H1 (cell line): Measurements from ENCODE around the gene UTP20.

Experiments used
- POLR2A ChIP-seq, 2 experiments: IDR thresholded peaks; 1 replicate in 1 of 2; 2 replicates in 1 of 2; pipeline ENCODE4 v1.6.1; 2011; ENCODE audit warnings: low read depth in 2 of 2, low read length in 2 of 2, mild to moderate bottlenecking in 2 of 2; ENCODE audit errors: control extremely low read depth in 1 of 2
- TEAD4 ChIP-seq: IDR thresholded peaks from 2 replicates; pipeline ENCODE4 v1.6.1; 2012; ENCODE audit warnings: low read depth, low read length, inconsistent platforms, mixed read lengths
- TF ChIP-seq, protein P1 (sequence below): IDR thresholded peaks from 2 replicates; pipeline ENCODE4 v1.6.1; 2012; ENCODE audit warnings: low read length, inconsistent platforms

DNA sequence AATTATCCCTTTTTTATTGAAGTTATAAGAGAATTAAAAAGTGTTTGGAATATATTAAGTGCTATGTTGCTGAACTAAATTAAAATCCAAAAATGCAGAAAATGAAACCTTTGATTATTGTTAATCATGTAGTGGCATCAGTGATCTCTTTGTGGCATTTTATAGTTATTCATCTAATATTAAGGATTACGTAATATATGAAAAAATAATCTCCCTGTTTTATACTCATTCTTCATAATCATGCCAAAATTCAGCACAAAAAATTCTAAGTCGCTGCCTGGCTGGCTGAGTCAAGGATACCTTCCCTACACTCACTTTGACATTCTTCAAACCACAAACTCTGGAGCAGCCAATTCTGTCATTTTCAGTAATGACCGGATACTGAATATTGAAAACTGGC, 64.0 kb downstream of the UTP20 start:
- TF ChIP-seq POLR2A (IDR thresholded peaks at IDR 0.05; ENCODE audit: control extremely low read depth in 1 of 2, low read depth in 2 of 2, low read length in 2 of 2) (no peak), TEAD4 (no peak)
- TF ChIP-seq, protein P1, sequence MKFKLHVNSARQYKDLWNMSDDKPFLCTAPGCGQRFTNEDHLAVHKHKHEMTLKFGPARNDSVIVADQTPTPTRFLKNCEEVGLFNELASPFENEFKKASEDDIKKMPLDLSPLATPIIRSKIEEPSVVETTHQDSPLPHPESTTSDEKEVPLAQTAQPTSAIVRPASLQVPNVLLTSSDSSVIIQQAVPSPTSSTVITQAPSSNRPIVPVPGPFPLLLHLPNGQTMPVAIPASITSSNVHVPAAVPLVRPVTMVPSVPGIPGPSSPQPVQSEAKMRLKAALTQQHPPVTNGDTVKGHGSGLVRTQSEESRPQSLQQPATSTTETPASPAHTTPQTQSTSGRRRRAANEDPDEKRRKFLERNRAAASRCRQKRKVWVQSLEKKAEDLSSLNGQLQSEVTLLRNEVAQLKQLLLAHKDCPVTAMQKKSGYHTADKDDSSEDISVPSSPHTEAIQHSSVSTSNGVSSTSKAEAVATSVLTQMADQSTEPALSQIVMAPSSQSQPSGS = no peak
